Colon (tissue), 2 donors: ENCODE data around the gene IGF2.

Source experiments
- FAIRE-seq: peaks from 2 replicates; lab custom pipeline; 2012; peaks lifted over from hg19 to GRCh38; lab: Jason Lieb, UNC
- donor health status: control.
- donor health status: control.

IGF2 gene

DNA sequence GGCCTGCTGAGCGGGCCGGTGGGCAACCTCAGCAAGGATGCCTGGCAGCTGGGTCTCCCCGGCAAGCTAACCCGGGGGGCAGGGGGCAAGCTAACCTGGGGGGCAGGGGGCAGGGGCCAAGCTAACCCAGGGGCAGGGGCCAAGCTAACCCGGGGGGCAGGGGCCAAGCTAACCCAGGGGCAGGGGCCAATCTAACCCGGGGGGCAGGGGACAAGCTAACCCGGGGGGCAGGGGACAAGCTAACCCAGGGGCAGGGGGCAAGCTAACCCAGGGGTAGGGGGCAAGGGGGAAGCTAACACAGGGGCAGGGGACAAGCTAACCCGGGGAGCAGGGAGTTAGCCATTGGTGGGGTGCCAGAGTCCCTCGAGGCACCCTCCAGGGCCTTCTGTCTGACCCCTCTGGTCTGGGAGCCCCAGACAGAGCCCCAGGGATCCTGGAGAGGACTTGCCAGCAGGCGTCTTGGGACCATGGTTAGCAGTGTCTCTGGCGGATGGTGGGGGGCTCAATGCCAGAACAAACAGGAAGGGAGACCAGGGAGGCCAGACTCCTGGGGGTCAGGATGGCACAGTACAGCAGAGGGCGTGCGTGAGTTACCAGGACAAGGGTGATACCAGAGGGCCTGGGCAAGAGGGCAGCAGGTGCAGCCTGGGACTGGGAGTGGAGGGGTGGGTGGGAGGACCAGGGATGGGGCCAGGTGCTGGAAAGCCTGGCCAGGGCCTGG, 16.1 kb downstream of the IGF2 start:
- no peak for FAIRE-seq

DNA sequence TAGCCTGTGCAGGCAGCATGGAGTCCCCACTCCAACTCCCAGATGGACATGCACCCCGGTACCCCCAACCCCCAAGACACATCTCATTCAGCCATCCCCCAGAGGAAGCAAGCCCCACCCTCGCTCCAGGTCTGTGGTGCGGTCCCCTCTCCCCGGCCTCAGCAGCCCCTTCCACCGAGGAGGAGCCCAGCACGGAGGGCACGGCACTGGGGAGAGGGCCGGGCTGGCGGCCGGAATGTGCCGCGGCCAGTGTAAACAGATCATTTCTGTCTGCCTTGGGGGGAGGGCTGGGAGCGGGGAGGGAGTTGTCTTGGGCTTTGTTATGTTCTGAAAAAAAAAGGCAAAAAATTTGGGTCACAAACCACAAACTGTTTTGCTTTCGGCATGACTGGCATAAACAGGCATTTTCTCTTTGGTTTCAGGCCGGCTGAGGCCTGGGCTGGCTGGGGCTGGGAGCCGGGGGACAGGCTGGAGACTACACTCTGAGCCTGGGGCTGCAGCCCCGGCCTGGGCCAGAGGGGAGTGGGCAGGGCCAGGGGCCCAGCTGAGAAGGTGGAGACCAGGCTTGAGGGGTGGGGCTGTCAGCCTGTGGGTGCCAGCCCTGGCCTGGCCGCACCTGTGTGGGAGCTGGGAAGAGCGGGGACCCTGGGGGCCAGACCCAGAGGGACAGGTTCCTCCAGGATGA, 16.8 kb downstream of the IGF2 start:
- no peak for FAIRE-seq

DNA sequence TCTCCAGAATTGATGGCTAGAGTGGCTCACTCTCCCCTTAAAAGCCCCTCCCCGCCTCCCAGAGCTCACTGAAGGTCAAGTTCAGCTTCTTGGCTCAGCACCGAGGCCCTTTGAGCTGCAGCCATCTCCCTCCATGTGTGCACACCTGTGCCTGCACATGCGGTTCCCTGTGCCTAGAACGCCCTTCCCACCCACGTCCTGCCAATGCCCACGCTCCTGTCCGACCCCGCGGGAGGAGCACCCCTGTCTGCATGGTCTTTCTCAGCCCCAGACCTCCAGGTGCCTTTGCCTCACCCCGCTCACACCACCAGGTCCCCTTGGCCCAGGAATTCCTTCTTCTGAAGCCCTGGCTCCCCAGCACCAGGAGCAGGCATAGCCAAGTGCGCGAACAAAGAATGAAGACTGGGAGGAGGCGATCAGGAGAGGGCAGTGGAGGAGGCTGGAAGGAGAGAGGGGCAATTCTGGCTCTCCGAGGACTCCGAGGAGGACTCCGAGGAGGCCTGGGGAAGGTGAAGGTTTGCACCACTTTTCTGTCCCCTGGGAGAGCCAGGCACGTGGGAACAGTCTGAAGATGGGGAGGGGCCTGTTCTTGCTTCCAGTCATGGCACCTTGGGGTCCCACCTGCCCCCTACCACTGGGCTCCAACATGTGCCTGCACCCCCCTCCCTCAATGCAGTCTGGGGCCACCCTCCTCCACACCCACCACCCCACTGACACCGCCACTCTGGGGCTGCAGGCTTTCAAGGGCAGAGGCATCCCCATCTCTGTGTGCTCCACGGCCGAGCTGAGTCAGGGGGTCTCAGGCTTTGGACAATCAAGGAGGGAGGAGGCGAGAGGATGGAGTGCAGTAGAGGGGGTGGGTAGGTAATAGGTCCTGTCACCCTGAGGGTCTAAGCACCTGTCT, 17.7 kb downstream of the IGF2 start:
- FAIRE-seq, result no peak

DNA sequence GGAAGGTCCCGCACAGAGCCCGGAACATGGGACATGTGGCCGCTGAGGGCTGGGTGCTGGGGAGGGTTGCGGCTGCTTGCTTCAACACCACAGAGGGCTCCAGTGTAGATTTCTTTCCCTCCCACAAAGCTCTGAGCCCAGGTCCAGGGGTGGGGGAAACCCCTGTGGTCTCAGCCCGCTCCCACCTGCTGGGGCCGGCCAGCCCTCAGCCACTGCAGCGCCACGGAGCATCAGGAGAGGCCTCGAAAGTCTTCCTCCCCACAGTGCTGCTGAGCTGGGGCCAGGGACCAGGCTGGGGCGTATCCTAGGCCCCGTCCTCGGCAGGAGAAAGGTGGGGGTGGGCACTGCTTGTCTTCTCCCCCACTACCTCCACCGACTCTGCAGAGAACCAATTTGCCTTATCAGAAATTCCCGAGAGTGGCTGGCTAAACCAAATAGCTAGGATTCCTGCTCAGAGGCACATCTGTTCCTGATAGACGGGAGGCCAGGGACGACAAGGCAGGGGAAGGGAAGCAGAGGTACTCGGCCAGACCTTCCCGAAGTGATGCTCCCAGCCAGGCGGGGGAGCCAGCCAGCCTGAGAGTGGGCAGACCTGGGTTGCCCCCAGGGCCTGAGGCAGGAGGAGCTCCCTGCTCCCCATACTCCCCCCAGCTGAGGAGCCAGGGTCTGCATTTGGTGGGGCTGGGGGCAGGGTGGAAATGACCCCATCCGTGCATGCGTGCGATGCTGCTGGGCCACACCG, 18.7 kb downstream of the IGF2 start:
- no peak for FAIRE-seq

DNA sequence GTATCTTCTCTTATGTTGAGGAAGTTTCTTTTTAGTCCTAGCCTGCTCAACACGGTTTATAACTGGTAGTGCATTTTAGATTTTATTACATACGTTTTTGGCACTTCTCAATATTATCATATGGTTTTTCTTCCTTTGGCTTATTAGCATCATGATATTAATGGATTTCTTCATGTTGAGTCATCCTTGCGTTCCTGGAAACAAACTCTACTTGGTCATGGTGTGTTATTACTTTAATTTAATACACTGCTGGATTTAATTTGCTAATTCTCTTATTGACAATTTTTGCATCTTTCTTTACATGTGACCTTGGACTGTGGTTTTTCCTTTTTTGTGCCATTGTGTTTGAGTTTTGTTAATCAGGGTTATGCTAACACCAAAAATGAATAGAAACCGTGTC, 20.5 kb downstream of the IGF2 start:
- FAIRE-seq, result no peak

DNA sequence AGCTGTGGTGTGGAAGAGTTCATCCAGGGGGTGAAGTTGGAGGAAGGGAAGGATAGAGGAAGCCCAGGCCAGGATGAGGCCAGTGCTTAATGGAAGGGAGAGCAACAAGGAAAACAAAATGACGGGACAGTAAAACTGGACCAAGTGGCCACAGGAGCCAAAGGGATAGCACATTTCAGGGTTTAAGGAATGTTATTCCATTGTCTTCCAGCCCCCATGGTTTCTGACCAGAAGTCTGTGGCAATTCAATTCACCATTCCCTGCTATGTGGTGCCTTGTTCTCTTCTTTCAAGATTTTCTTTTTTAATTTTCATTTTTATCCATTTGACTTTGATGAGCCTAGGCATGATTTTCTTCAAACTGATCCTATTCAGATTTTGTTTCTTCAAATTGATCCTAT, 22.5 kb downstream of the IGF2 start:
- FAIRE-seq, result no peak

DNA sequence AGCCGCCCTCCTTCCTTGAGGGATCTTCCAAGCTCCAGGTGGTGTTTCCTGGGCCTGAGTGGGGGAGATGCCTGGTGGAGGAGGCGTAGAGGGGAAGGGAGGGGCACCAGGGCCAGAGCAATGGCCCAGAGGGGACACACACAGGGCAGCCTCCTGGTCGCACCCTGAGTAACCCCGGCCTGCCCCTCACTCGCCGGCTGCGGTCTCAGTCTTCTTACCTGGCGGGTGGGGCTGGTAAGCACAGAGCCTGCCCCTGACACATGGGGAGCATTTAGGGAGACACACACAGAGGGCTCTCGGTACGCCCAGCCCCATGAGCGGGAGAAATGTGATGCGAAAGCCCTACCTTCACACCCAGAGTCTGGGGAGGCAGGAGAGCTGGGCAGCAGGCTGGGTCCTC, 23.9 kb downstream of the IGF2 start:
- no peak for FAIRE-seq

DNA sequence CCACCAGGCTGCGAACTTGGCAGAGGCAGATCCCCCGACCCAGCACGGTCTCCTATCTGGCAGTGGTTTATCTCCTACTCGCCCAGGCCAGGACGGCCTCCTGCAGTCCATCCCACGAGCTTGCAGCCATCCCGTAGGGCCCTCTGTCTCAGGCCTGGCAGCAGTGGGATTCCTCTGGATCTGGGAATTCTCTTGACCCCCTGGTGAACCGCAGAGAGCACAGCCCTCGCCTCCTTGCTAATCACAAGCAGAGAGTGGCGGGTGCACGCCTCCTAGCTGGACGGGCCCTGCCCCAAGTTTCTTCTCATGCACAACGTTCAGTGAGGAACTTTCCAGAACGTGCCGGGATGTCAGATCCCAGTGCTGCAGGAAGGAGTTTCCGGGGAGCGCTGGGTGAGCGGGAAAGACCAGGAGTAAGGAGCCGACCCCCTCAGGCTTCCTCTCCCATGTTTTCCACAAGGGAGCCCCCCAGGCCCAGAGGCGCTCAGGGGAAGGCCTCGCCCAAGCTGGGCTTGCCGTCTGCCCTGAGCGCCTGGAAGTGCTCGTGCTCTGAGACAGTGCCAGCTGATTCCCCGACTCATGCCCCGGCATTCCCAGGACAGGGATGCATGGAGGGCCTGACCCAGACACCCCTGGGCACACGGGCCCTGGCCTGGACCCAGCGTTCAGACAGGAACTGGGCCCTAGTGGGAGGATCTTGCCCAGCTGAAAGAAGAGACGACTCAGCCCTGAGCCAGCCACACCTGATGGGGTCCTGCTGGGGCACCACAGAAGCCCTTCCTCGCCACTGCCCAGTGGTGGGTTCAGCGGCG, 24.6 kb downstream of the IGF2 start:
- FAIRE-seq, result no peak

DNA sequence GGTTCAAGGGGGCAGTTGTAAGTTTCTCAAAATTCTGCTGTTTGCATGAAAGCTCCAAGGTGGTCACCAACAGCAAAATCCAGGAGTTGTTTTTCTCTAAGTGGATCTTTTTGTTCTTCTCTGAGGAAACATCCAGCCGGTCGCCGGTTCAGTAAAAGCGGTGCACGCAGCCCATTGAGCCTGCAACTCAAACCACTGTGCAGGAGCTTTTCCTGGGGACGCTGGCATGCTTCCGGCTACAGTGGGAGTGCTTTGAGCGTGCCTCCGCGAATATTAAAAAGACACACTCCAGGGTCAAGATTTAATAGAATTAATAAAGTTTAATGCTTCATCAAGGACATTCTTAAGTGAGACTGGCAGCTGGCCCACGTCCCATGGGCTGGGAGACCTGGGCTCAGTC, 25.4 kb downstream of the IGF2 start:
- no peak for FAIRE-seq

DNA sequence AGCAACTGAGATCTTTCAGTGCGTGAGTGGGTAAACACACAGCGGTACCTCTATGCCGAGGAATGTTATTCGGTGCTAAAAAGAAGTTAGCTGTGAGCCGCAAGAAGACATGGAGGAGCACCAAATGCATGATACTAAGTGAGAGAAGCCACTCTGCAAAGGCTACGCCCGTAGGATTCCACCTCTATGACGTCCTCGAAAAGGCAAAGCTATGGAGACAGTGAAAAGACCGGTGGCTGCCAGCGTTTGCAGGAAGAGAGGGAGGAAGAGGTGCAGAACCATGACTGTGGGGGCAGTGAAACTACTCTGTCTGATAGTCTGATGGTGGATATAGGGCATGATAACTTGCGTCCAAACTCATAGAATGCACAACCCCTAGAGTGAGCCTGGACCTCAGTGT, 28.7 kb downstream of the IGF2 start:
- FAIRE-seq, result no peak

DNA sequence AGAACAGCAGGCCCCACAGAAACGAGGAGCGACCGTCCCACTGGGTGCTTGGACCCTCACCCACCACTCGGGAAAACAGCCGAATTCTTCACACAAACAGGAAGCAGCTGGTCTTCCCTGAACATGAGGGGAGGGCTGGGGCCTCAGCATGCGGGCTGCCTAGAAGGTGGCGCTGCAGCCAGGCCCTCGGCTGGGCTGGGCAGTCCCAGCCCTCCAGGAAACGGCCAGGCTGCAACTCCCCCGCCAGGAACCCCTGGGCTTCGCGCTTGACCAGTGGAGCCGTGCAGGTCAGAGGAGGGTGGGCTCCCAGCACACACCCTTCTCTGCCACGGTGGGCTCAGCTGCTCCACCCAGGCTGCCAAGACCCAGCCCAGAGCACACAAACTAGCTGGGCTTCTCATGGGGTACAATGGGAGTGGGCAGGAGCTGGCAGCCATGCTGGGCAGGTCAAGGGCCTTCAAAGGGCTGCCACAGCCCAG, 29.6 kb downstream of the IGF2 start:
- no peak for FAIRE-seq

DNA sequence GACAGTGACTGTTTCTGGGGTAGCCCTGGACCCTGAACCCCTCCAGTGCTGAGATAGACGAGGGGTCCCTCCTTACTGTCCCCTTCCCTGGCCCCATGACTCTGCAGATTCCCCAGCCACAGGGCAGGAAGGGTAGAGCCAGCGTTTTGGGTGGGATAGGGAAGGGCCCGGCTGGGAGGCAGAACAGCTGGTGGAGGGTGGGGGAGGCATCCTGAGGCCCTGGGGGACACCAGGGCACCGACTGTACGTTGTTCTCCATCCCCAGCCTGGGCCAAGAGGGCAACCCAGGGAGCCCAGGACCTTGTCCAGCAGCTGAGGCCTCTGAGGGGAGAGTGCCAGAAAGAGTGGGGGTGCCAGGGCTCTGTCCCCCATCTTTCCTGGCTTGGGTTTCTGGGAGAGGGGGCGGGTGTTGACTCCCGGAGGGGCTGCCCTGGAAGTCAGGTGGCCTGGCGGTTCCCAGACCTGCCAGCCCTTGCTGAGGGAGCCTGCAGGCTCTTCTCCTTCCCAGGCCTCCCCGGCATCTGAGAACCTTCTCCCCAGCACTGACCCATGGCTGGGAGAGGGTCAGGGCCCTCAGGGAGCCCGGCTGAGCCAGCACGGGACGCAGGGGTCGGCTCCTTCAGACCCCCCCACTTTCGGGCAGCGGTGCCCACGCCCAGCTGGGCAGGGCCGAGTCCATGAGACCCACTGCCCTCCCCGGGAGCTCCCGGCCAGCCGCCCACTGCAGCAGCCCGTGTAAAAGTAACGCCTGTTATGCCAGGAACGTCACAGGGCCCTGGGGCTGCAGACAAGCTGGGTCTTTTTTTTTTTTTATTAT, 30.3 kb downstream of the IGF2 start:
- no peak for FAIRE-seq

DNA sequence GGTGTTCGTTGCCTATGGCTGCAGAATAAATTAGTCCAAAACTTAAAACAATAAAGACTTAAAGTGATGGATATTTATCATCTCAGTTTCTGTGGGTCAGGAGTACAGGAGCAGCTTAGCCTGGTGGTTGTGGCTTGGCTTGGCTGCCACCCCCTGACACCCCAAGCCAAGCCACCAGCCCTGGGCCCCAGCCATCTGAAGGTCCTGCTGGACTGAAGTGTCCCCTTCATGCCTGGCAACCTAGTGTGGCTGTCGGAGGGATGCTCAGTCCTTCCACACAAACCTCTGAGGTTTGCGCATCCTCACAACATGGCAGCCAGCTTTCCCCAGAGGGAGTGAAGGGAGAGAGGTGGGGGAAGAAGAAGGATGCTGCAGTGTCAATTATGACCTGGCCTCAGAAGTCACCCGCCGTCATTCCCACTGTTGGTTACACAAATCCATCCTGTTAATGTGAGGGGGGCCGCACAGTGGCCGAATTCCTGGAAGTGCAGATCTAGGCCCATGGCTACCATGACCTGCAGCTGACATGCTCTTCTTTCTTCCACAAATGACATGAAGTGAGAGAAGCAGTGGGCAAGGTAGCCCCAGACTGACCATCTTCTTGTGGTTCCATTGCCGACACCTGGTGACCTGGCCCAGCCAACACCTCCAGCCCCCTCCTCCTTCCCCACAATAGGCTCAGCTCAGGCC, 31.1 kb downstream of the IGF2 start:
- FAIRE-seq, result no peak

DNA sequence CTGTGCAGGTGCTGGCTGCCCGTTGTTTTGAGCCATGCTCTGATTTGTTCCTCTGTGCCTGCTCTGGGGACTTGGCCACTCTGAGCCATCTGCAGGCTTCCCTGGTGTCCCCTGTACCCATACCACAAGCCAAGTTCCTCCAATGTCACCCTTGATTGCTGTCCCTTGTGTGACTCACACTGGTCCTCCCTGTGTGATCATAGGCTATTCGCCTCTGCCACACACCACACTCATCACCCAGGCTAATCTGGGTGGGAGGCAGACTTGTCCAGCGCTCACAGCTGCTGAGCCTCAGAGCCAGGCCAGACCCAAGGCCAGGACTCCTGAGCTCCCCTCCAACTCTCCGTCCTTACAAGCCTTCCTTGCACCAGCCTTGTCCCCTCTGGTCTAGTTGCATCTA, 31.7 kb downstream of the IGF2 start:
- FAIRE-seq, result no peak

DNA sequence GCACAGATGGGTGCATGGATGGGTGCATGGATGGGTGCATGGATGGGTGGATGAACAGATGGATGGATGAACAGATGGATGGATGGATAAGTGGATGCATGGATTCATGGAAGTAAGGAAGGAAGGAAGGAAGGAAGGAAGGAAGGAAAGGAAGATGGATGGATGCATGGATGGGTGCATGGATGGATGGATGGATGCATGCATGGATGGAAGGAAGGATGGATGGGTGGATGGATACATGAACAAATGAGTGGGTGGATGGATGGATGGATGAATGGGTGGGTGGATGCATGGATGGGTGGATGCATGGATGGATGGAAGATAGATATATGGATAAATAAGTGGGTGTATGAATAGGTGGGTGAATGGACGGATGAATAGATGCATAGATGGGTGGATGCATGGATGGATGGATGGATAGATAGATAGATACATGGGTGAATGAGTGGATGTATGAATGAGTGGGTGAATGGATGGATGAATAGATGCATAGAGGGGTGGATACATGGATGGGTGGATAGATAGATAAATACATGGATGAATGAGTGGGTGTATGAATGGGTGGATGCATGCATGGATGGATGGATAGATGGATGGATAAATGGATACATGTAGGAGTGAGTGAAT, 32.5 kb downstream of the IGF2 start:
- FAIRE-seq, result no peak

DNA sequence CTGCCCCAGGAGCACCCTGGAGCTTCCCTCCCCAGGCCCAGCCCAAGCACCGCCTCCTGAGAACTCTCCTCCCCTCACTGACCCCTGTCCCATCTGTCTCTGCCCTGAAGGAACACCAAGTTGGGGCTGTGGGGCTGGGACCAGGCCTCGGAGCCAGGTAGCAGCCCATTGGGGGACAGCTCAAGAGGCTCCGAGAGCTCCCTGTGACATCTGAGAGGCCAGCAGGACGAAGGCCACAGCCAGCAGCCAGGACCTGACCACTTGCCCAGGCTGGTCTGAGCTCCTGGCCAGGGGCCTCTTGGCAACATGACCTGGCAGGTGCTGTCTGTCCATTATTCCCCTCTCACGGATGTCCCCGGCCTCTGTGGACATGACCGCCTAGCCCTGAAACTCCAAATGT, 33.7 kb downstream of the IGF2 start:
- no peak for FAIRE-seq

DNA sequence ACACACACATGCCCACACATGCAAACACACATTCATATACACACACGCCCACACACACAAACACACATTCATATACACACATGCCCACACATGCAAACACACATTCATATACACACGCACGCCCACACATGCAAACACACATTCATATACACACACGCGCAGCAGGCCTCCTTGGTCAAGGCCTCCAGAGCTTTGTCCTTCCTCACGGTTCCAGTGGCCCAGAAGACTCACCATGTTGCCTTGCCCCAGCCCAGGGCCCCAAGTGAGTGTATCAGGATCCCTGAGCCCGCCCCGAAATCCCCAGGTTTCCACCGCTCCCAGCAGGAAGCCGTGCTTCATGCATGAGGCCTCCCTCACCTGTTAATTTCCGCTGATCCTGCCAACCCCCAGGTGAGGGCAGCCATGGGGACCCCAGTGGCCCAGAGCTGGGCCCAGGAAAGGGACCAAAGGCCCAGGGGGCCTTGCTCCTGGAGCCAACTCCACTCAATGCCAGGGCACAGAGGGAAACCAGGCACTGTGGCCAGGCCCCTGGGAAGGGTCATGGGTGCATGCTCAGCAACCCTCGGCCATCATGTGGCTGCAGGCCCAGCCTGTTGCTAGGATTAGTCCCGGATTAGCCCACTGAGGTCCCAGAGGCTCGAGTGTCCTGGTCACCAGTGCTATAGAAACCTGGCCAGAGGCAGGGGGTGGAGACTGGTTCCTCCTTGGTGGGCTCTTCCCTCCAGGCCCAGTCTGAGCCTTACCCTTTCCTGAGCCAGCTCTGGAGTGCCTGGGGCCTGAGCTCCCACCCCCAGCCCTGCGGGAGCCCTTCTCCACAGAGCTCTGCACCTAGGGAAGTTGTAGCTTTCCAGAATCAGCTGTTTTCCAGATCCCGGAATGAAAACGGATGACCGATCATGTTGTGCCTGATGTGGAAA, 34.4 kb downstream of the IGF2 start:
- no peak for FAIRE-seq
